ENCODE measurements around the gene CILP2.

The CILP2 gene

DNA sequence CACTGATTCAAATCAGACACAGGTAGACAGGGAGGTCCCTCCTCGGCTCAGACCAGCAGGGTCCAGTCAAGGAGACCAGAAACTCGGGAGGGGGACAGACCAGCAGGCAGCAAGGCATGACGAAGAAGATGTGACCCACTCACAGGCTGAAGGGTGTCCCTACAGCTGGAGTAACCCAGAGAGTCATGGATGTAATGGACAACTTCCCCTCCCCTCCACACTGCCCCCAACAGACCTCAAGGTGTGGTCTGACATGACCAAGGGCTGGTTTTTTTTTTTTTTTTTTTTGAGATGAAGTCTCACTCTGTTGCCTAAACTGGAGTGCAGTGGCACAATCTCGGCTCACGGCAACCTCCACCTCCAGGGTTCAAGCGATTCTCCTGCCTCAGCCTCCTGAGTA is 46.3 kb downstream of the CILP2 start:
- H3K4me3 ChIP-seq (ENCODE audit: low read depth, low read length) = no peak overlapping the region
- in situ Hi-C loops (cut with HindIII; ENCODE audit: low sequenced_read_pairs) = no loop called here
- TF ChIP-seq, protein P1, sequence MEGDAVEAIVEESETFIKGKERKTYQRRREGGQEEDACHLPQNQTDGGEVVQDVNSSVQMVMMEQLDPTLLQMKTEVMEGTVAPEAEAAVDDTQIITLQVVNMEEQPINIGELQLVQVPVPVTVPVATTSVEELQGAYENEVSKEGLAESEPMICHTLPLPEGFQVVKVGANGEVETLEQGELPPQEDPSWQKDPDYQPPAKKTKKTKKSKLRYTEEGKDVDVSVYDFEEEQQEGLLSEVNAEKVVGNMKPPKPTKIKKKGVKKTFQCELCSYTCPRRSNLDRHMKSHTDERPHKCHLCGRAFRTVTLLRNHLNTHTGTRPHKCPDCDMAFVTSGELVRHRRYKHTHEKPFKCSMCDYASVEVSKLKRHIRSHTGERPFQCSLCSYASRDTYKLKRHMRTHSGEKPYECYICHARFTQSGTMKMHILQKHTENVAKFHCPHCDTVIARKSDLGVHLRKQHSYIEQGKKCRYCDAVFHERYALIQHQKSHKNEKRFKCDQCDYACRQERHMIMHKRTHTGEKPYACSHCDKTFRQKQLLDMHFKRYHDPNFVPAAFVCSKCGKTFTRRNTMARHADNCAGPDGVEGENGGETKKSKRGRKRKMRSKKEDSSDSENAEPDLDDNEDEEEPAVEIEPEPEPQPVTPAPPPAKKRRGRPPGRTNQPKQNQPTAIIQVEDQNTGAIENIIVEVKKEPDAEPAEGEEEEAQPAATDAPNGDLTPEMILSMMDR (IDR thresholded peaks at IDR 0.05; ENCODE audit: low read depth, low read length, missing control alignments) = no peak
- DNase-seq (ENCODE audit: low read depth) = no peak

DNA sequence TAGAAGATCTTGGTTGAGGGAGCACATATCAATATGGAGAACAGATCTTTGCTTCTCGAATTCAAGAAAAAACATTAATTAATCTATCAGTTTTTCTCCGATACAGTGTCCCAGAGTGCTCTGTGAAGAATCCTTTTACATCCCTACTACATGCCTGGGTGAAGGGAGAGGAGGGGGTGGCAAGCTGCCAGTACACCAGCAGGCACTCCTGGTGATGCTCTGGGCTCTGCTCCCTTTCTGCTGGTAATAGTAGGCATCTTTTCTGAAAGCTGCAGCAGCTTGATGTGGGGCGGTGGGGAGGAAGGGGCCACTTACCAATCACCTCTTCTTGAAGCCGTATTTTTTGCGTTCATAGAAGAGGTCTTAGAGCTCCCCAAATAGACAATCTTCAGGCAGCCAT is 49.7 kb downstream of the CILP2 start:
- TF ChIP-seq, protein P1 (IDR thresholded peaks at IDR 0.05; ENCODE audit: low read depth, low read length, missing control alignments) = no peak
- DNase-seq (ENCODE audit: low read depth) = no peak
- in situ Hi-C loops (cut with HindIII; ENCODE audit: low sequenced_read_pairs) = no loop called here
- H3K4me3 ChIP-seq (ENCODE audit: low read depth, low read length) = no peak overlapping the region

DNA sequence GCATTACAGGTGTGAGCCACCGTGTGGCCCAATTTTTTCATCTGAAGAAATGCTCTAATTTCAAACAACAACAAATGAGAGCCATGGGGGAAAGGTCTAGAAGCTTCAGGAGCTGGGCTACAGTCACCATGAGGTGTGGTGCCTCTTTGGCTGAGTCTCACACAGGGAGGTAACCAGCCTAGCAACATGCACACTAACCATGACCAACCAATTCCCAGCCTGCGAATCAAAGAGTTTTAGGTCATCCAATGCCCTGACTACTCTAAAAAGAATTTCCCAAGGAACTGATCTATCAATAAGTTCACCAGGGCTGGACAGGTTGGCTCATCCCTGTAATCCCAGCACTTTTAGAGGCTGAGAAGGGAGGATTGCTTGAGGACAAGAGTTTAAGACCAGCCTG is 50.5 kb downstream of the CILP2 start:
- TF ChIP-seq, protein P1 (IDR thresholded peaks at IDR 0.05; ENCODE audit: low read depth, low read length, missing control alignments) = no peak
- no peak for DNase-seq (ENCODE audit: low read depth)
- in situ Hi-C loops (cut with HindIII; ENCODE audit: low sequenced_read_pairs) = no loop called here
- H3K4me3 ChIP-seq (ENCODE audit: low read depth, low read length) = no peak overlapping the region

DNA sequence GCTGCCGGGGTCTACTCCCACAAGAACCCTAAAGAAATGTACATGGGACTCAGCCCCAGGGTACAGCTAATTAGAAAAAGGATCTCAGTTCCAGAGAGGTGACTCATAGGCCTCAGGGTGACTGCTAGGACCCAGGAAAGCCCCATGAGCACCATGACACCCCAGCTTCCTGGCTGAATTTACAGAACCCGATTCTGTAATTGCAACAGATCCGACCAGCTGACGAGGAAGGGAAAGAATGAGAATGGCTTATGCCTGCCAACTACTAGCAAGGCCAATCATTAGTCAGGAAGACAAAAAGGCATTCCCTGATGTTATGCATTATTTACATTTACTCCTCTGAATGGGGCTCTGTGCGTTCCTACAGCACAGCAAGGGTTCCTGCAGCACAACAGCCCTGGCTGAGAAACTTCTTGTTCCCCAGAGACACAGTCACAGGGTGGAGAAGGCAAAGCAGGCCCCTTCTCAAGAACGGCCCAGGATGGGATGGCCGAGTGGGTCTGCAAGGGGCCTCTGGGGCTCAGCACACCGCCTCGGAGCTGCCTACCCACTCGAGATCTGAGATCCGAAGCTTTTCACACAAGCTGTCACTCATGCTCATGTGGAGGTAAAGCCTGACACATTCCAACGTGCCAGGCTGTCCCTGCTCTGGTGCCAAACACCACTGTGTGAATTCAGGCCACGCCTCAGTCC is 53.2 kb downstream of the CILP2 start:
- peak; percentile 73 for DNase-seq (ENCODE audit: low read depth)
- H3K4me3 ChIP-seq (ENCODE audit: low read depth, low read length) = no peak overlapping the region
- in situ Hi-C loops (cut with HindIII; ENCODE audit: low sequenced_read_pairs) = loop anchor here (5.0 kb wide), 2 partner anchors 34 to 59 kb away; no protein-coding TSS in a partner anchor
- TF ChIP-seq, protein P1 (IDR thresholded peaks at IDR 0.05; ENCODE audit: low read depth, low read length, missing control alignments) = no peak

DNA sequence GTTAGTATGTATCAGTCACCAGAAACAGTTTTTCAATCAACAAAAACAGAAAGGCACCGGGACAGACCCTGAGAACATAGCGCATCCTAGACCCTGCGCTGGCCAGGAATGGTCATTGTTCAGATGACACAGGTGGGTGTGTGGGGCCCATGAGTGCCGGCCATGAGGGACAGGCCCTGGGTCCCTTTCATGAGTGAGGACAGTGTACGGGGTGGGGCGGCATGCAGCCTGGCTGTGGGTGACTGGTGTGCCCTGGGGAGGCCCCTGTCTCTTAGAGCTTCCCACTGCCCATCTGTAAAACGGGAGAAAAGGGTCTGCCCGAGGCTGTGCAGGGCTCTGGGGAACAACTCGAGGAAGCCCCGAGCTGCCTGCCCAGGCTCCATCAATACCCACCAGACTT is 54.6 kb downstream of the CILP2 start:
- TF ChIP-seq, protein P1 (IDR thresholded peaks at IDR 0.05; ENCODE audit: low read depth, low read length, missing control alignments) = no peak
- in situ Hi-C loops (cut with HindIII; ENCODE audit: low sequenced_read_pairs) = loop anchor here (5.0 kb wide), 2 partner anchors 35 to 60 kb away; no protein-coding TSS in a partner anchor
- no peak overlapping the region for H3K4me3 ChIP-seq (ENCODE audit: low read depth, low read length)
- DNase-seq (ENCODE audit: low read depth) = no peak

DNA sequence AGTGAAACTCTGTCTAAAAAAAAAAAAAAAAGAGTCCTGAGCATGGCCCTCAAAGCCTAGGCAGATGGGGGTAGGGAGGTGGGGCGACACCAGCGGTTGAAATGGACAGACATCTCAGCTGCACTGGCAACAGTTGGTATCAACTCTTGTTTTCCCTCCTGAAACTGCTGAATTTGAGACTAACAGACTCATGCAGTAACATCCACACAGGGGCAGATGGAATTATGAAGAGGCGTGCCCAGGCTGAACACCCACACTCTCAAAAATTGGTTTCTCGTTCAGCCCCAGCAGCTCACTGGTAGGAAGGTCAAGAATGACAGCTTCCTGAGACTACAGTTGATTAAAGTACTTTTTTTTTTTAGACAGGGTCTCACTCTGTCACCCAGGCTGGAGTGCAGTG is 56.3 kb downstream of the CILP2 start:
- no peak for DNase-seq (ENCODE audit: low read depth)
- in situ Hi-C loops (cut with HindIII; ENCODE audit: low sequenced_read_pairs) = loop anchor here (5.0 kb wide), 2 partner anchors 37 to 62 kb away; no protein-coding TSS in a partner anchor
- H3K4me3 ChIP-seq (ENCODE audit: low read depth, low read length) = no peak overlapping the region
- TF ChIP-seq, protein P1 (IDR thresholded peaks at IDR 0.05; ENCODE audit: low read depth, low read length, missing control alignments) = no peak

Measured in astrocyte of the cerebellum (primary cell).